Activated effector memory CD4-positive, alpha-beta T cell treated with Interleukin-2 at 50 U/mL for 16 hours (primary cell): ENCODE data around the gene CDYL2.
"Not testable (repeated sequence)": the region's sequence is repeated elsewhere in the genome, so short reads cannot be mapped to it uniquely, and the experiment has no call there.

Experiments
- DNase-seq: peaks from one replicate; pipeline ENCODE4 v3.0.0-alpha.2; 2020

The CDYL2 gene

DNA sequence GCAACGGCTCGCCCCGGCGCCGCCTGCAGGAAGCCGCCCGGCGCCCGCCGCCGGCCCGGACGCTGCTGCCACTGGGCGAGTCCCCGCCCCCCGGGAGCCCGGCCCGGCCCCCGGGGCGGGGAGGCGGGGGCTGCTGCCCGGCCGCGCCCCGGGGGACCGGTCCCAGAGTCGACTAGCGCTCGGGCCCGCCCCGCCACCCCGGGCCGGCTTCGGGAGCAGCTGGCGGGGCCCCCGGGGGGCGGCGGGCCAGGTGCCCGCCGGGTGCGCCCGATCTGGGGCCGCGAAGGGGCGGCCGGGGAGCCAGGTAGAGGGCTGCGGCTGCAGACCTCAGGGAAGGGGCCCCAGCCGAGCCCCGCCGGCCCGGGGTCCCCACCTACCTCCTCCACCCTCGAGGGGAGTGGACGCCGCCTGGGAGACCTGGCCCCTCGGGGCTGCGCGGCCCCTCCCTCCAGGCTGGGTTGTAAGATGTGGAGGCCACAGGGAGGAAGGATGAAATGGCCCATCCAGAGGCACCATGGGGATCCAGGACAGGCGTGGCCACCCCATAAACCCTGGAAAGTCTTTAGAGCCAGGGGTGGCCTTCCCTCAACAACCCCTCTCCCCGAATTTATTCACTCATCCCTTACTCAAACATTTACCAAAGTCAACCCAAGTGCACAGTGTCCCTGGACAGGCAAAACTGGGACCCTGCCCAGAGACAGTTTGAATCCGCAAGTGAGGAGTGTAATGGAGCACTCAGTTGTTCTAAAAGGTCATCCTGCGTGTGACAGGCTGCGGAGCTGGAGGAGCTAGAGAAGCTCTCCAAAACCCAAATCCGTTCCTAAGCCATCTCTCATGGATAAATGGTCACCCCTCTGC is at the start of gene CDYL2:
TSS of gene CDYL2 (minus strand) at position 73 of the 858 bp plus-strand sequence. CDS start 425 bp downstream, outside the sequence.
- peak; percentile 42 for DNase-seq

- no peak for DNase-seq
These were observed 48.0 kb upstream of the CDYL2 start for GRCh38 chr16:80852261-80852872.

- DNase-seq, result no peak
These were observed 47.4 kb upstream of the CDYL2 start for GRCh38 chr16:80851831-80852230.

GRCh38 chr16:80850757-80851156 is 46.4 kb upstream of the CDYL2 start:
- DNase-seq, result no peak

- no peak for DNase-seq
These were observed 44.5 kb upstream of the CDYL2 start for GRCh38 chr16:80848862-80849261.

DNA sequence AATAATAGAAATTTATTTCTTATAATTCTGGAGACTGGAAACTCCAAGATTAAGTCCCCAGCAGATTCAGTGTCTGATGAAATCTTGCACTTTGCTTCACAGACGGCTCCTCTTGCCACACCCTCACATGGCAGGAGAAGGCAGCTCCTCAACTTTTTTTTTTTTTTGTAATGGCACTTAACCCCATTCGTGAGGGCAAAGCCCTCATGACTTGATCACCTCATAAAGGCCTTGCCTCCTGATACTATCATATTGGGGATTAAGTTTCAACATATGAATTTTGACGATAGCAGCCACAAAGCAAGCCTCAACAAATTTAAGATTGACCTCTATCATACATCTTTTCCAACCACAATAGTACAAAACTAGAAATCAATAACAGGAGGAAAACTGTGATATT is 42.3 kb upstream of the CDYL2 start:
- DNase-seq, result no peak

DNA sequence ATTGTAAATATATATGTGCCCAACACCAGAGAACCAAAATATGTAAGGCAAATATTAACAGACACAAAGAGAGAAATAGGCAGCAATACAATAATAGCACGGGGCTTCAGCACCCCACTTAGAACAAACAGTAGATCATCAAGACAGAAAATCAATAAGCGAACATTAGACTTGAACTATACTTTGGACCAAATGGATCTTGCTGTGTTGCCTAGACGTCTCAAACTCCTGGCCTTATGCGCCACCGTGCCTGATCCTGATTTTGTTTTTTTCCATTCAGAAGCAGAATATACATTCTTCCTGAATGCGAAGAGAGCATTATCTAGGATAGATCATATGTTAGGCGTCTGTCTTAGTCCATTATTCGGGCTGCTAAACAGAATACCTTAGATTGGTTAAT is 41.9 kb upstream of the CDYL2 start:
- no peak for DNase-seq

- no peak for DNase-seq
These were observed 40.0 kb upstream of the CDYL2 start for GRCh38 chr16:80844395-80844794.

- no peak for DNase-seq
These were observed 36.8 kb upstream of the CDYL2 start for GRCh38 chr16:80841231-80841630.

- no peak for DNase-seq
These were observed 33.2 kb upstream of the CDYL2 start for GRCh38 chr16:80837533-80838147.

GRCh38 chr16:80836846-80837245 is 32.4 kb upstream of the CDYL2 start:
- DNase-seq, result no peak

GRCh38 chr16:80836202-80836601 is 31.8 kb upstream of the CDYL2 start:
- no peak for DNase-seq

GRCh38 chr16:80831039-80831438 is 26.6 kb upstream of the CDYL2 start:
- no peak for DNase-seq

- no peak for DNase-seq
These were observed 24.1 kb upstream of the CDYL2 start for GRCh38 chr16:80828495-80828894.

DNA sequence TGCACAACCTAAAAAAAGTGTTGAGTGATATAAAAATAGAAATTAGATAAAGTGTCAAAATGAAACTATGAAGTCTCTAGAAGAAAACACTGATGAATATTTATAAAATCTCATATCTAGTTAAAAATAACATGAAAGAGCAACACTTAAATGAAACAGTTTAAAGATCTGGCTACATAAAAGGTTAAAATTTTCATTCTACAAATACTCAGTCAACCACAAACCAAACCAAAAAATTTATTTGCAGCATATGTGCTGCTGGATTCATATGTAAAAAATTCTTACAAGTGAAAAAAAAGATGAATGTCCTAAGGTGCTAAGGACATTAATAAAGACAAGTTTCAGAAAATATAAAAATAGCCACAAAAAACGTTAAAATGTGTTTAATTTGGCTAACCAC is 22.6 kb upstream of the CDYL2 start:
- no peak for DNase-seq

GRCh38 chr16:80825365-80825758 is 21.0 kb upstream of the CDYL2 start:
- no peak for DNase-seq

GRCh38 chr16:80824623-80825364 is 20.4 kb upstream of the CDYL2 start:
- DNase-seq, result no peak

- no peak for DNase-seq
These were observed 15.6 kb upstream of the CDYL2 start for GRCh38 chr16:80819988-80820387.

DNA sequence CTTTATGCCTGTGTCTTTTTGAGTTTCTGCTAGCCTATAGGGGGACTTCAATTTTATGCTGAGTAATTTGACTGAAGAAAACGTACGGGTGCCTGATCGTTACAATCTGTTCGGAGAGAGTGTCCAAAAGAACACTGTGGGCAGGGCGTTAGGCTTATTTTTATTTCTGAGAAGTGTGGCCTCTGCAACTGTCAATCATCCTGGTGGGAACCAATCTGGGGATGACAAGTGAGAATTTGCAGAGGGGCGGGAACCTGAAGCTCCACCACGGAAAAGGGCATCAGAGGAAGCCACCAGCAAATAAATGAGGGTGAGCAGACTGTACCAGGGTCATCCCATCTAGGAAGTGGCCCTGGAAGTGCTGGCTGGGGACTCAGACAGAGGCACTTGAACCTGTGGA is 12.0 kb upstream of the CDYL2 start:
- DNase-seq, result no peak

- DNase-seq, result not testable (repeated sequence)
These were observed 10.9 kb upstream of the CDYL2 start for GRCh38 chr16:80815278-80815677.

GRCh38 chr16:80812593-80812992 is 8.2 kb upstream of the CDYL2 start:
- no peak for DNase-seq

DNA sequence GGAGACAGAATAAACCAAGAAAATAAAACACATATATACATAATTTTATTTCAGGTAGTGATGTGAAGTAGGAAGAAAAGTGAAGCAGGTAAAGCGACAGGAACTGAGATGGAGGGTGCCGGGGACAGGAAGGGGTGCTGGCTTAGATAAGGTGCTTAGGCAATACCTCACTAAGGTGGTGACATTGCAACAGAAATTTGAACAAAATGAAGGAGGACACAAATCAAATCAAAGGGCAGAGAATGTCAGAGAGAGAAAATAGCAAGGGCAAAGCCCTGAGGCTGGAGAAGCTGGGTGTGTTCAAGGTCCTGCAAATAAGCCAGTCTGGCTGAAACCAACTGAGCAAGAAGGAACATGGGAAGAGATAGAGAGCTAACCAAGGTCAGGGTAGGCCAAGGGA is 5.0 kb upstream of the CDYL2 start:
- no peak for DNase-seq

DNA sequence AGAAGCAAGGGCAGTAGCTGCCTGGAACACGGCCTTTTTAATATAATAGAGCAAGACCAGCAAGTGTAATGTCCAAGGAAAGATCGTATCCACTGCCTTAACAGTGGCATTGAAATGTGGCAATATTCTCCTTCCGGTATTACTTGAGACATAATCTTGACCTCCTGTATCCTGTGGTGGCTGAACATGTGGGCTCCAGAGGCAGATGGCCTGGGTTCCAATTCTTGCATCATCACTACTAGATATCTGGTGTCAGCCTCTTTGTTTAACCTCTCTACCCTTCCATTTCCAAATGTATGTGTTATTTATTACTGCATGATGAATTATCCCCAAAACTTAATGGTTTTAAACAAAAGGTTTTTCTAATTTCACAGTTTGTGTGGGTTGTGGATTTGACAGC is 3.5 kb upstream of the CDYL2 start:
- DNase-seq, result no peak
